ENCODE results near the gene HS3ST5.

DNA sequence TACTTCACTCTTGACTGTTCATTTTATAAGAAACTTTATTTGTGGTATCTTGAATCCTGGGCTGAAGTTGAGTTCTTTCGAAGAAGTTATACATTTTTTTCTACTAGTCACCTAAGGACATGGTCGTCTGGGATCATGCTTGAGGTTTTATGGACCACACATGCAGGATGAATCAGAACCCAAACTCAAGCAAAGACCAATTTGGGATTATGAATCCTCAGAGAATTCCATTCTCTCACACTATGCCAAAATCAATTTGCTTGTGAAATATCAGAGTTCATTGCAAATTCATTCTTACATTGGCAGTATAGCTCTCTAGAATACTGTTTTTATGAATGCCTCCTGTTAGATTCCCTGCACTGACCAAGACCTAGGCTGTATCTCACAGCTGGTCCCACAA lies 257.6 kb downstream of the HS3ST5 start:
- no peak for TF ChIP-seq CTCF (IDR thresholded peaks at IDR 0.05)
- no peak for TF ChIP-seq POLR2A (IDR thresholded peaks at IDR 0.05)

All from esophagus squamous epithelium (tissue), 4 donors.